22Rv1 (cell line): ENCODE data around the gene HOXD12.

ENCODE experiments used
- ZFX ChIP-seq: fragments of 450-650 bp; IDR thresholded peaks from 2 replicates; pipeline ENCODE4 v1.6.1; 2017; ENCODE audit warnings: antibody characterized with exemption, borderline replicate concordance
- TF ChIP-seq, protein P1 (sequence below): fragments of 450-650 bp; IDR thresholded peaks from 2 replicates; pipeline ENCODE4 v1.5.1; 2017; ENCODE audit warnings: mild to moderate bottlenecking

DNA sequence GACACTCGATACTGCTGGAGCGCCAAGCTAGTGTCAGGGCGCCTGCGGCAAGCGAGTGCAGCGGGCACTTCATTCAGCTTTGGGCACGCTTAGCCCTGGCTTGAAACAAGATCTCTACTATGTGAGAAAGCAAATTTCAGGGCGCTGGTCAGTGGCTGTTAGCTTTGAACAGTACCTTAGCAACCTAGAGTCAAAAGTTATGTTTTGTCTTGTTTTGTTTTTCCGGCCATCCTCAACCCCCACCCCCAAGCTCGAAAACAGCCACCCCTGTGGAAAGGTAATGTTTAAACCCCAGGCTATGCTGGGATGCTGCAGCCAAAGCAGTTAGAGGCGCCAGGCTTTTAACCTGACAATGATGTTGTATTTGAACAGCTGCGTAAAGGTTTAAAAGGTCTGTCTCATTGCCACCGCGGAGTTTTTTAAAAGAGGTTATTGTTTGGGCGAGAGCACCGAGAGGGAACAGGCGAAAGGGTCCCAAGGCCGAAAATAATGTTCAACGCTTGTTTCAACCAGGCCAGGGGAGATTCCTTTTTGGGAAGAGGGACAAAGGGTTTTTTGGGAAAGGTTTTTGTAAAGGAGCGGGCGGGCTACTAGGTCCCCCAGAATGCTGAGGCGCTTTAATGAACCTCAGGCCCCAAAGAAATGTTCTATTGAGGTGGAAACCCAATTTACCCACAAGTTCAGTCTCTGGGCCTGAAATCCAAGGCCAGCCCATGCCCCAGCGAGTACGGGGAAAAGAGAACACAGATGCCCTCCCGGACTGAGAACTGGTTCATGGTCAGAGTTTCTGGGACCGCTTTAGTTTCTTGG, 14.7 kb downstream of the HOXD12 start:
- TF ChIP-seq, protein P1, sequence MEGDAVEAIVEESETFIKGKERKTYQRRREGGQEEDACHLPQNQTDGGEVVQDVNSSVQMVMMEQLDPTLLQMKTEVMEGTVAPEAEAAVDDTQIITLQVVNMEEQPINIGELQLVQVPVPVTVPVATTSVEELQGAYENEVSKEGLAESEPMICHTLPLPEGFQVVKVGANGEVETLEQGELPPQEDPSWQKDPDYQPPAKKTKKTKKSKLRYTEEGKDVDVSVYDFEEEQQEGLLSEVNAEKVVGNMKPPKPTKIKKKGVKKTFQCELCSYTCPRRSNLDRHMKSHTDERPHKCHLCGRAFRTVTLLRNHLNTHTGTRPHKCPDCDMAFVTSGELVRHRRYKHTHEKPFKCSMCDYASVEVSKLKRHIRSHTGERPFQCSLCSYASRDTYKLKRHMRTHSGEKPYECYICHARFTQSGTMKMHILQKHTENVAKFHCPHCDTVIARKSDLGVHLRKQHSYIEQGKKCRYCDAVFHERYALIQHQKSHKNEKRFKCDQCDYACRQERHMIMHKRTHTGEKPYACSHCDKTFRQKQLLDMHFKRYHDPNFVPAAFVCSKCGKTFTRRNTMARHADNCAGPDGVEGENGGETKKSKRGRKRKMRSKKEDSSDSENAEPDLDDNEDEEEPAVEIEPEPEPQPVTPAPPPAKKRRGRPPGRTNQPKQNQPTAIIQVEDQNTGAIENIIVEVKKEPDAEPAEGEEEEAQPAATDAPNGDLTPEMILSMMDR = no peak
- no peak for TF ChIP-seq ZFX
